Dendritic cell treated with granulocyte-macrophage colony-stimulating factor and Interleukin-4, amounts not matched to agents 40 ng/mL and 50 ng/mL, for 4 days (primary cell): ENCODE measurements around the gene HNF4A.

Source experiments
- H3K27ac Mint-ChIP-seq: one replicate; pipeline ENCODE4 v1.8.0; 2022; ENCODE audit warnings: mild to moderate bottlenecking, mixed read lengths
- H3K27me3 Mint-ChIP-seq: one replicate; pipeline ENCODE4 v1.8.0; 2022; ENCODE audit warnings: mild to moderate bottlenecking, mixed read lengths
- H3K36me3 Mint-ChIP-seq: one replicate; pipeline ENCODE4 v1.8.0; 2022; ENCODE audit warnings: low read depth, mixed read lengths
- H3K4me1 Mint-ChIP-seq: one replicate; pipeline ENCODE4 v1.8.0; 2022; ENCODE audit warnings: low read depth, mixed read lengths
- H3K4me3 Mint-ChIP-seq: one replicate; pipeline ENCODE4 v1.8.0; 2022; ENCODE audit warnings: mild to moderate bottlenecking, moderate library complexity, mixed read lengths
- H3K9me3 Mint-ChIP-seq: one replicate; pipeline ENCODE4 v1.8.0; 2022; ENCODE audit warnings: mixed read lengths
- intact Hi-C: fragments of 100-400 bp; cut with micrococcal nuclease; formaldehyde crosslinking; loops from one replicate; pipeline ENCODE4 v1.15.0; 2022

The HNF4A gene

DNA sequence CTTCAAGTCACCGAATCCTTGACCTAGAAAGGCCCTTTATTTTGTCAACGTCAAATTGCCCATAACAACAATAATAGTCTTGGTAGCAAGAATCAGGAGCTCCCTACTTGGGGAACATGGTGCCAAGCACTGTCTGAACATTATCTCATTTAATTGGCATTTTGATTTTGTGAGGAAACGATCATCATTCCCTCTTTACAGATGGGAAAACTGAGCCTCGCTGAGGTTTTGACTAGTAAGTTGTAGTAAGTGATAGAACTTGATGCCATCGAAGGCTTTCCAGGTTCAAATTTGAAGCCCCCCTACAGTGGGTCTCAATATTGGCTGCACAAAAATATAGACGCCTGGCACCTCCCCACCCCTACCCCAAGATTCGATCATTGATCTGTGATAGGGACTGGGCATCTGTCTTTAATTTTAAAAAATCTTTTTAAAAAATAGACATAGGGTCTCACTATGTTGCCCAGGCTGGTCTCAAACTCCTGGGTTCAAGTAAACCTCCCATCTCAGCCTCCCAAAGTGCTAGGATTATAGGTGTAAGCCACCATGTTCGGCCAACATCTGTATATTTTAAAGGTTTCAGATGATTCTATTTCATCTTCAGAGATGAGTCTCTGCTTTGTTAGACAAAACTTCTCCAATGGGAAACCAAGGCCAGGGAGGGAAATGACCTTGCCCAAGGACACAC is 36.7 kb downstream of the HNF4A start:
- peaks cover 16% of the 10 kb centered on the region for H3K27me3 Mint-ChIP-seq

DNA sequence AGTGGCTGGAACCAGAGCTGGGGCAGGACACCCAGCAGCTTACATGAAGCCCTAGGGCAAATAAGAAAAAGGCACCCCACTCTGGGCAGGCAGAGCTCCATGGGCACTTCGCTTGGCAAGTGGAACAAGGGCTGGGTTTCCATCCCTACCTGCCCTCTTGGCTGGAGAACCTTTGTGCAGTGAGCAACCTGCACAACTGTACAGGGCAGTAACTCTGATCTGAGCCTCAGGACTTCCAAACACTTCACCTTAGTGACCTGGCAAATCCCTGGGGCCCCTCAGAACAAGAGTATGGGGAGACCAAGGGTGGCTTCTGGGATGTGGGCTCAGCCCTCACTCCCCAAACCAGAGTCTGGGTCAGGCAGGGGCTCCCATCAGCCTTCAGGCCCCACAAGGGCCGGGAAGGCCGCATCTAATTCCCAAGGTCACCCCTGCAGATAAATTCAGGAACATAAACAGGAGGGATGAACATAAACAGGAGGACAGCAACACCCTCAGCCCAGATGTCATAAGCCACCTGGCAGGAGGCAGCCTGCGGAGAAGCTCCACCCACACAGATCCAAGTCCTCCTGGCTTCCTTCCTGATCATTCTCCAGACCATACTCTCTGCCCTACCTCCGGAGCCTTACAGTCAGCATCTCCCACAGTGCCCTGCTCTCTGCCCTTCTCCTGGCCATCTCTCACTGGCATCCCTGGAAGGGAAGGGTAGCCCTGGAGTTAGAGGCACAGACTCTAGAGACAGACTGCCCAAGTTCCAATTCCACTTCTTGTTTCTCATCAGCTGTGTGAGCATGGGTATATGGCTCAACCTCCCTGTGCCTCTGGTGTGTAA is 37.5 kb downstream of the HNF4A start:
- intact Hi-C loops, result no loop called here
- H3K27me3 Mint-ChIP-seq, result peaks cover 13% of the 10 kb centered on the region
- H3K36me3 Mint-ChIP-seq, result no peaks in the 10 kb centered on the region
- H3K9me3 Mint-ChIP-seq, result no peaks in the 10 kb centered on the region
- no peak overlapping the region for H3K27ac Mint-ChIP-seq
- peaks cover 9% of the 10 kb centered on the region for H3K4me1 Mint-ChIP-seq
- H3K4me3 Mint-ChIP-seq, result no peak overlapping the region

More for the DNA sequence above, 36.7 kb downstream of the HNF4A start:
- H3K27ac Mint-ChIP-seq, result no peak overlapping the region
- peaks cover 9% of the 10 kb centered on the region for H3K4me1 Mint-ChIP-seq
- H3K9me3 Mint-ChIP-seq, result no peaks in the 10 kb centered on the region
- H3K4me3 Mint-ChIP-seq, result no peak overlapping the region
- intact Hi-C loops, result no loop called here
- H3K36me3 Mint-ChIP-seq, result no peaks in the 10 kb centered on the region

DNA sequence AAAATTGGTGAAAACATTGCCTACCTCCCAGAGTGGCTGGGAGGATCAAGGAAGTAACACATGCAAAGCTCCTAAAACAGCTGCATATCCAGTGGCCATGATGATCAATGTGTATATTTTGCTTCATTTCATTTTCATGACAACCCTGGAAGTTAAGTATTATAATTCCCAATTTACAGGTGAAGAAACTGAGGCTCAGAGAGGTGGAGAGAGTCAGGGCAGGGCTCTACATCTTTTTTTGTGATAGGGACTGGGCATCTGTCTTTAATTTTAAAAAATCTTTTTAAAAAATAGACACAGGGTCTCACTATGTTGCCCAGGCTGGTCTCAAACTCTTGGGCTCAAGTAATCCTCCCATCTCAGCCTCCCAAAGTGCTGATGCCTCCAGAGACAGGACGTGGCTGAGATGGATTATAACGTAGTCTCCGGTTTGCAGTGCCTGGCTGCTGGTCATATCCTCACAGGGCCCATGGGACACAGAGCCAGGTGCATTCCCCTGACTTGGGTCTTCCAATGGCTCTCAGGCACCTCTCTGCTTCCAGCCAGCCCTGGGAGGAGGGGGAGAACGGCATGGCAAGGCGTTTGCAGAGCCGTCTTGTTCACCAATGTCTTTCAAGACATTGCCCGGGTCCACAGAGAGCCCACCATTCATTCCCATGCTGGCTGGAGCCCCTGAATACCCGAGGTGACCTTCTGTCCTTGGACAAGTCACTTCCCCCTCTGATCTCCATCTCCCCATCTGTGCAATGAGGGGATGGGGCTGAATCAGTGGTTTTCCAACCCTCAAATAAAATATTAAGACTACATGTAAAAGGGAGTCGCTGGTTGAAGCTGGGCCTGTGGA is 38.3 kb downstream of the HNF4A start:
- Mint-ChIP-seq H3K36me3 (no peaks in the 10 kb centered on the region), H3K4me1 (peaks cover 2% of the 10 kb centered on the region), H3K27ac (no peak overlapping the region), H3K27me3 (peaks cover 8% of the 10 kb centered on the region), H3K9me3 (no peaks in the 10 kb centered on the region), H3K4me3 (no peak overlapping the region)
- intact Hi-C loops, result no loop called here

DNA sequence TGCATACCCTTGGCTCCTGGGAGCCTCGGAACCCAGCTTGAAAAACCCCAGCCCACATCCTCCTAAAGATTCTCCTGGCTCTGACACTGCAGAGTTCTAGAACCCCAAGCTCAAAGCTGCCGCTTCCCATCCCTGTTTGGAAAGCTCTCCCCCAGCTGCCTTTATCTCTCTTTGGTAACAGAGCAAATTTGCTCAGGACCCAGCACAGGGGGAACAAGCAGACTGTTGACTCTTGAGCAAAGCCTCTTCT is 38.9 kb downstream of the HNF4A start:
- H3K27ac Mint-ChIP-seq, result no peak overlapping the region
- no peaks in the 10 kb centered on the region for H3K4me1 Mint-ChIP-seq
- no peaks in the 10 kb centered on the region for H3K9me3 Mint-ChIP-seq
- intact Hi-C loops, result no loop called here
- peaks cover 4% of the 10 kb centered on the region for H3K27me3 Mint-ChIP-seq
- H3K36me3 Mint-ChIP-seq, result no peaks in the 10 kb centered on the region
- no peak overlapping the region for H3K4me3 Mint-ChIP-seq

DNA sequence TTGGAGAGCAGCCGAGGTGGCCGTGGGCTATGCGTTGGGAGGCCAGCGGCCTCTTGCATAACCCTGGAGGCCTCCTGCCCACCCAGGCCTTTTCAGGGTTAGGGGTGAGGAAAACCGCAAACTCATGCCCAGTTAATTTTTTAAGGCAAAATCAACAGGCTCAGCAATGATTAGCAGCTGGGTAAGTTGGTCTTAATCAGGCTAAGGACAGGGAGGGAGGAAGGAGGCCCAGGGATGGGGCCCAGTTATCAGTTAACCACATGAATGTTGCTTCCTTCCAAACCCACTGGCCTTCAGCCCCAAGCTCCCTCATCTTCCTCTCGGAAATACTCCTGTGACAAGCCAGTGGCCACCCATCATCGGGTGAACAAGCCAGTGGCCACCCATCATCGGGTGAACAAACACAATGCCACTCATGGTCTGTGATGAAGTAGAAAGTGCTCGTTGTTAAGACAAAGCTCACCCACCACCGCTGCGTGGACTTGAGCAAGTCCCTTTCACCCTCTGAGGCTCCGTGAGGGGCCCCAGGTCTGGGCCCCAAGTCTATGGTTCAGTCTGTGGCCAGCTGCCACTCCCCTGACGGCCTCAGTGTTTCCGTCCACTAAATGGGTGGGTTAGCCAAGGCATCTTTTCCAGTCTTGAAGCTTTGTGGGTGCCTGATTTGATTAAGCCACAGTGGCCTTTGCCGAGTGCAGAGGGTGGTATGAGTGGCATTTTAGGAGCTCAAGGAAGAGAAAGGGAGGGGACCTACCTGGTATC is 39.4 kb downstream of the HNF4A start:
- Mint-ChIP-seq H3K4me3 (no peak overlapping the region), H3K27me3 (no peaks in the 10 kb centered on the region), H3K36me3 (no peaks in the 10 kb centered on the region), H3K27ac (no peak overlapping the region), H3K9me3 (no peaks in the 10 kb centered on the region), H3K4me1 (no peaks in the 10 kb centered on the region)
- intact Hi-C loops, result no loop called here

DNA sequence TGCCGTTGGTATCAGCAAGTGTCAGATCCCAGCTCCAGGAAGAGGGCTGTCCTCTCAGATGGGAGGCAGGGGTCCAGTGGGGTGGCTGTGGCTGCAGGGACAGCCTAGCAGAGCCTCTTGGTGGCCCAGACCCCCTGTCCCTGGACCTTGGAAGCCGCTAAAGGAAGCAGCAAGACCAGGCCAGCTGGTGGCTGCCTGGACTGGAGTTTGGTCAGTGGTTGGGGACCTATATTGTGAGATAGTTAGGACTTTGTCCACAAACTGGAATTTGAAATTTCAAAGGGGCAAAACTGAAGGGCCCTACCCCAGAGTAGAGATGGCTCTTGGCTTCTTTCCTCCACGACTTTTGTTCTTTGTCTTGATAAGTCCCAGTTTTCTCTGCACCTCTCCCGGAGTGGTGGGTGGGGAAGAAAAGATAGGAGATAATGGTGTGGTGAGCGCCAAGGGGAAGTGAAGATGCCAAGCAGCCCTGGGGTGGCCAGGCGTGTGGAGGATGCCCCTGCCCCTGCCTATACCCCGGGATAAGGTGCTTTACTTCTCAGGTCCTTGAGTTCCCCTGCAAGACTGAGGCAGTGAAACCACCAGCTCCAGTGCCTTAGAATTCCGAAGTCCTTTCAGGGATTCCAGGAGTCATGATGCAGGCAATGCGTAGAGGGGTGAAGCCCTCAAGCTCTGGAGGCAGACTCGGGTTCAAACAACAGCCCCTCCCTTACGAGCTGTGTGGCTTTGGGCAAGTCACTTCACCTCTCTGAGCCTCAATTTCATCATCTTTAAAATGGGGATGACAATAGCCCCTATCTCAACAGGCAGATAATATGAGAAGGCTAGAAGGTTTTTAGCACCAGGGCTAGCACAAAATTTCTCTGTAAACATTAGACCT is 40.2 kb downstream of the HNF4A start:
- intact Hi-C loops, result no loop called here
- Mint-ChIP-seq H3K9me3 (no peaks in the 10 kb centered on the region), H3K4me1 (no peaks in the 10 kb centered on the region), H3K27ac (no peak overlapping the region), H3K4me3 (no peak overlapping the region), H3K27me3 (no peaks in the 10 kb centered on the region), H3K36me3 (no peaks in the 10 kb centered on the region)

DNA sequence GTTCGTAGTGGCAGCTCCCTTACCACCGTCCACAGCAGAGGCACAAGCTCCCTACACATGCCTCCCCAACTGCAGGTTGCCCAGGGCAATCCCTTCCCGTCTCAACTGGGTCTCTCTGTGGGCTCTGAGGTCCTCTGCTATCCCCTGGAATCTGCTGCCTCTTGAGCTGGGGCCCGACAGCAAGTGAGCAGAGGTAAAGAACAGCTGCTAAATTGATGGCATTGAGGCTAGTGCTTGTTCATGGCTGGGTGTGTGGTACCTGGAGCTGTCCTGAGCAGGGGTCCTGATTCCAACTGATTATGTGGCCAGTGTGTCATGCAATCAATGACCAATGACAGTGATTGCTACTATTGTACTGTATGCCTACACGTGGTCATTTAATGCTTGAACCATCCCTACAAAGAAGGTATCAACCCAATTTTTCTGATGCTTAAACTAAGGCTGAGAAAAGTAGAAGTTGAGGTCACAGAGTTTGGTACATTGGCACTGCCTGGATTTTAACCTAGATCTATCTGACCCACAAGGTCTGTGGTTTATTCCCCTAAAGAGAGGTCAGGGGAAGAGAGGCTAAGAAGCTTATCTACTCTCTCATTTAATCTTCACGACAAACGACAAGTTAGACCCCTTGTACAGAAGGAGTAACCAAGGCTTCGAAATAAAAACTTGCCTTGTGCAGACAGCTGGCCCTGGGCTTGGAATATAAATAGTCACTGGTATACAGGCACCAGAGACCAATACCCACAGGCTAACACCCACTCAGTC is 41.1 kb downstream of the HNF4A start:
- Mint-ChIP-seq H3K9me3 (no peaks in the 10 kb centered on the region), H3K27me3 (no peaks in the 10 kb centered on the region), H3K27ac (no peak overlapping the region), H3K4me3 (no peak overlapping the region), H3K36me3 (no peaks in the 10 kb centered on the region), H3K4me1 (no peaks in the 10 kb centered on the region)
- intact Hi-C loops, result no loop called here

DNA sequence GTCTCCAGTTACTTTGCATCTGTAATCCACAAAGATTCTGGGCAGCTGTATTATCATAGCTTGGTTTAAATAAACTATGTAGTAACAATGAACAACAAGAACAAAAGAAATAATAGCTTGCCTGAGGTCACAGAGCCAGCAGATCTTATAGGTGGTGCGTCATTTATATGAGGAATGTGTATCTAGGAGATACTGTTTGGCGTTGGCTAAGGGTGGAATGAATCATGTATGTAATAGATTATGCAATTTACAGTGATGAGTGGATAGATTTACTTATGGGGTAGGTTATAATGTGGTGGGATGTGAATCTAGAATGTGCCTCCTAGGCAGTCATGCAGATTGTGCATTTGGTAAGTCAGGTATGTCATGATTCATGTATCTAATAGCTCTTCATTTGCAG is 42.8 kb downstream of the HNF4A start:
- H3K36me3 Mint-ChIP-seq, result no peaks in the 10 kb centered on the region
- no peaks in the 10 kb centered on the region for H3K4me1 Mint-ChIP-seq
- no peaks in the 10 kb centered on the region for H3K9me3 Mint-ChIP-seq
- intact Hi-C loops, result no loop called here
- no peak overlapping the region for H3K27ac Mint-ChIP-seq
- H3K27me3 Mint-ChIP-seq, result no peaks in the 10 kb centered on the region
- H3K4me3 Mint-ChIP-seq, result no peak overlapping the region

DNA sequence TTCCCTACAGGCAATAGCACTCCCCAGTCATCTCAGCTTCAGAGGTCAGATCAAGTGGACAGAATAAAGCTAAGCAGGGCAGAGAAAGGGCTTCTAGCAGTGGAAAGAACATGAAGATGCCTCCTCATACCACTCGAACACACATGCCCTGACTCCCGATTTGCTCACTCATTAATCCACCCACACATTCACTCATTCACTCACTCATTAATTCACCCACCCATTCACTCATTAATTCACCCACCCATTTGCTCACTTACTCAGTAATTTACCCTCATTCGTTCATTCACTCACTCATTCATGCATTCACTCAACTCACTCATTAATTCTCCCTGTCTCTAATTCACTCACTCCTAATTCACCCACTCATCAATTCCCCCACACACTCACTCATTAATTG is 43.9 kb downstream of the HNF4A start:
- Mint-ChIP-seq H3K27me3 (no peaks in the 10 kb centered on the region), H3K36me3 (no peaks in the 10 kb centered on the region), H3K9me3 (no peaks in the 10 kb centered on the region), H3K4me3 (no peak overlapping the region), H3K4me1 (no peaks in the 10 kb centered on the region), H3K27ac (no peak overlapping the region)
- intact Hi-C loops, result no loop called here

DNA sequence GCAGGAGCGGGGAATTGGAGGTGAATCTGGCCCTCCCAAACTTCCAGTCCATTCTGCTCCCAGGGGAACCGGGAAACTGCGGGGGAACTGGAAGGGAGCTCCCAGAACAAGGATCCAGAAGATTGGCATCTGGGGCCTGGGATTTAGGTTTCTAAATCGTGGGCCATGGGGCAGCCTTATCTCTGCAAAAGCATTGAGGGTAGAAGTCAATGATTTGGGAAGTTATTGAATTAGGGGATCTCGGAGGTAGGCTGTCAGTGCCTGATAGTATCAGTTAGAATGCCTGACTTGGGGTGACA is 45.1 kb downstream of the HNF4A start:
- no peak overlapping the region for H3K27ac Mint-ChIP-seq
- no peaks in the 10 kb centered on the region for H3K4me1 Mint-ChIP-seq
- no peaks in the 10 kb centered on the region for H3K36me3 Mint-ChIP-seq
- intact Hi-C loops, result no loop called here
- H3K4me3 Mint-ChIP-seq, result no peak overlapping the region
- H3K9me3 Mint-ChIP-seq, result no peaks in the 10 kb centered on the region
- no peaks in the 10 kb centered on the region for H3K27me3 Mint-ChIP-seq

DNA sequence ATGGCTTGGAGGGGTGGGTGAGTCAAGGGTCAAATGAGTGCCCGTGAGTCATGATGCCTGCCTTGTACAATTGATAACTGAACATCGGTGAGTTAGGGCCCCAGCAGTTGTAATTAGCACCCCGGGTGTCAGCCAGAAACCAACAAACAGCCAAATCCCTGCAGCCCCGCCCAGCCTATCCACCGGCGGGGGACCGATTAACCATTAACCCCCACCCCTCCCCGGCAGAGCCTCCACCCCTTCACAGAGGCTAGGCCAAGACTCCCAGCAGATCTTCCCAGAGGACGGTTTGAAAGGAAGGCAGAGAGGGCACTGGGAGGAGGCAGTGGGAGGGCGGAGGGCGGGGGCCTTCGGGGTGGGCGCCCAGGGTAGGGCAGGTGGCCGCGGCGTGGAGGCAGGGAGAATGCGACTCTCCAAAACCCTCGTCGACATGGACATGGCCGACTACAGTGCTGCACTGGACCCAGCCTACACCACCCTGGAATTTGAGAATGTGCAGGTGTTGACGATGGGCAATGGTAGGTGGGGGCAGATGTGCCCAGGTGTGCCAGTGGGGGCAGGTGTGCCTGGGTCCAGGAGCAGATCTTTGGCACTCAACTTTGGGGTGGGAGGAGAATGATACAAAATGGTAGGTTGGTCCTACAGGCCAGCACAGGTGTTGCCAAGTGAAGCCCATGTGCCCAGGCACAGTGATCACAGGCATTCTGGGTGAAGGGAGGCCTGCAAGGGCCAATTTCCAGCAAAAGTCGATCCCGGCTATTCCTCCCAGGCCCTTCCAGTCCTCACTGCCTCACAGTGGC is 45.7 kb downstream of the HNF4A start:
- Mint-ChIP-seq H3K27ac (no peak overlapping the region), H3K4me1 (no peaks in the 10 kb centered on the region), H3K9me3 (no peaks in the 10 kb centered on the region), H3K36me3 (no peaks in the 10 kb centered on the region), H3K4me3 (no peak overlapping the region), H3K27me3 (no peaks in the 10 kb centered on the region)
- intact Hi-C loops, result no loop called here

DNA sequence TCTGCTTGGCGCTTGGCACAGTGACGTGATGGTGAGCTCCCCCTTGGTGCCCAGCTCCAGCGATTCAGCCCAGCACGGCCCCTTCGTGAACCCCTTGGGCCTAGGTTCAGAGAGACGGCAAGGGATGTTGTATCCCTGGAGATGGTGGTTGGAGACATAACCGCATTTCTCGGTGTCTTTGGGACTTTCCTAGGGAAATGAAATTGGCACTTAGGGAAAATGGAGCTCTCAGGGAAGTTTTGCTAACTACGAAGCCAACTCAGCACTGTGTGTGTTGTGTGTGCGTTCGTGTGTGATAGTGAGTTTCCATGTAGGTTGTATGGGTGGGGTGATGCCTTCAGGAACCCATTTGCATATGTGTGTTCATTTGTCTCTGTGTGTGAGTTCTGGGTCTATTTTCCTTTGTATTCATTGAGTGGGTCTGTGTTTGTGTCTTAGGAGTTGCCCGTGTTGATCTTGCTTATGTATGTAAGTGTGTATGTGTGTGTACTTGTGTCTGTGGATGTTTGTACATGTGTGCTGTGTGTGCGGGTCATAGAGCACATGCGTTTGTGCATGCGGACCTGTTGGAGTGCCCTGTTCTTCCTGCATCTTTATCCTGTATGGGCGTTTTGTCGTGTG is 46.4 kb downstream of the HNF4A start:
- Mint-ChIP-seq H3K27me3 (no peaks in the 10 kb centered on the region), H3K4me1 (no peaks in the 10 kb centered on the region), H3K36me3 (no peaks in the 10 kb centered on the region), H3K4me3 (no peak overlapping the region), H3K27ac (no peak overlapping the region), H3K9me3 (no peaks in the 10 kb centered on the region)
- intact Hi-C loops, result no loop called here
